ENCODE data around the gene COMMD1.
"Not testable (repeated sequence)": the region's sequence is repeated elsewhere in the genome, so short reads cannot be mapped to it uniquely, and the experiment has no call there.

The COMMD1 gene

GRCh38 chr2:61962095-61962984 is 56.9 kb downstream of the COMMD1 start:
- in situ Hi-C loops (cut with MboI; ENCODE audit: low sequenced_read_pairs): no loop called here

GRCh38 chr2:61966087-61966727 is 60.7 kb downstream of the COMMD1 start:
- in situ Hi-C loops (cut with MboI; ENCODE audit: low sequenced_read_pairs): no loop called here

- in situ Hi-C loops (cut with MboI; ENCODE audit: low sequenced_read_pairs): no loop called here
Observed at GRCh38 chr2:61967262-61967661, 61.8 kb downstream of the COMMD1 start.

GRCh38 chr2:61969376-61969775 is 63.9 kb downstream of the COMMD1 start:
- in situ Hi-C loops (cut with MboI; ENCODE audit: low sequenced_read_pairs): no loop called here

GRCh38 chr2:61970807-61971556 is 65.5 kb downstream of the COMMD1 start:
- in situ Hi-C loops (cut with MboI; ENCODE audit: low sequenced_read_pairs): no loop called here

- in situ Hi-C loops (cut with MboI; ENCODE audit: low sequenced_read_pairs): loop anchor here (25.0 kb wide), 1 partner anchor 784 kb away; no protein-coding TSS in a partner anchor
Observed at GRCh38 chr2:61978522-61978921, 73.0 kb downstream of the COMMD1 start.

GRCh38 chr2:61980758-61981157 is 75.3 kb downstream of the COMMD1 start:
- in situ Hi-C loops (cut with MboI; ENCODE audit: low sequenced_read_pairs): loop anchor here (10.0 to 25.0 kb wide), 2 partner anchors 434 to 782 kb away; no protein-coding TSS in a partner anchor

GRCh38 chr2:61984682-61985081 is 79.2 kb downstream of the COMMD1 start:
- in situ Hi-C loops (cut with MboI; ENCODE audit: low sequenced_read_pairs): loop anchor here (10.0 to 25.0 kb wide), 2 partner anchors 430 to 778 kb away; no protein-coding TSS in a partner anchor

- in situ Hi-C loops (cut with MboI; ENCODE audit: low sequenced_read_pairs): loop anchor here (10.0 to 25.0 kb wide), 2 partner anchors 426 to 774 kb away; no protein-coding TSS in a partner anchor
Observed at GRCh38 chr2:61988462-61989366, 83.2 kb downstream of the COMMD1 start.

GRCh38 chr2:61993422-61994024 is 88.0 kb downstream of the COMMD1 start:
- in situ Hi-C loops (cut with MboI; ENCODE audit: low sequenced_read_pairs): loop anchor here (25.0 kb wide), 1 partner anchor 769 kb away; no protein-coding TSS in a partner anchor

GRCh38 chr2:61994531-61994930 is 89.1 kb downstream of the COMMD1 start:
- in situ Hi-C loops (cut with MboI; ENCODE audit: low sequenced_read_pairs): loop anchor here (25.0 kb wide), 1 partner anchor 768 kb away; no protein-coding TSS in a partner anchor

GRCh38 chr2:61995065-61995464 is 89.6 kb downstream of the COMMD1 start:
- in situ Hi-C loops (cut with MboI; ENCODE audit: low sequenced_read_pairs): loop anchor here (25.0 kb wide), 1 partner anchor 767 kb away; no protein-coding TSS in a partner anchor

GRCh38 chr2:61995515-61995914 is 90.0 kb downstream of the COMMD1 start:
- in situ Hi-C loops (cut with MboI; ENCODE audit: low sequenced_read_pairs): loop anchor here (25.0 kb wide), 1 partner anchor 767 kb away; no protein-coding TSS in a partner anchor

- in situ Hi-C loops (cut with MboI; ENCODE audit: low sequenced_read_pairs): loop anchor here (25.0 kb wide), 1 partner anchor 764 kb away; no protein-coding TSS in a partner anchor
Observed at GRCh38 chr2:61998426-61998825, 93.0 kb downstream of the COMMD1 start.

GRCh38 chr2:62000538-62000937 is 95.1 kb downstream of the COMMD1 start:
- in situ Hi-C loops (cut with MboI; ENCODE audit: low sequenced_read_pairs): no loop called here

- in situ Hi-C loops (cut with MboI; ENCODE audit: low sequenced_read_pairs): no loop called here
Observed at GRCh38 chr2:62001431-62001830, 96.0 kb downstream of the COMMD1 start.

GRCh38 chr2:62004428-62004827 is 99.0 kb downstream of the COMMD1 start:
- in situ Hi-C loops (cut with MboI; ENCODE audit: low sequenced_read_pairs): not testable (repeated sequence)

- in situ Hi-C loops (cut with MboI; ENCODE audit: low sequenced_read_pairs): no loop called here
Observed at GRCh38 chr2:62007555-62007954, 102.1 kb downstream of the COMMD1 start.

GRCh38 chr2:62010632-62011256 is 105.3 kb downstream of the COMMD1 start:
- in situ Hi-C loops (cut with MboI; ENCODE audit: low sequenced_read_pairs): no loop called here
